Eye (tissue), 1 donor: ENCODE measurements around the gene KIF6.
A peak's percentile ranks its signal among the peaks of the same experiment; 100 is the strongest.

Experiments used
- DNase-seq: peaks from one replicate; pipeline ENCODE4 v3.0.0-alpha.2; 2015

Gene KIF6

GRCh38 chr6:39367700-39368099 lies 357.5 kb downstream of the KIF6 start:
- peak; percentile 54 for DNase-seq

GRCh38 chr6:39366931-39367618 lies 358.1 kb downstream of the KIF6 start:
- DNase-seq = peak; percentile 56

GRCh38 chr6:39365281-39366074 lies 359.7 kb downstream of the KIF6 start:
- no peak for DNase-seq

GRCh38 chr6:39363280-39363679 lies 361.9 kb downstream of the KIF6 start:
- no peak for DNase-seq

GRCh38 chr6:39362487-39362865 lies 362.7 kb downstream of the KIF6 start:
- DNase-seq = peak; percentile 57

- DNase-seq = peak; percentile 92
These were observed 363.3 kb downstream of the KIF6 start for GRCh38 chr6:39361657-39362486.

- DNase-seq = no peak
These were observed 364.8 kb downstream of the KIF6 start for GRCh38 chr6:39360378-39360777.

- DNase-seq = peak; percentile 75
These were observed 367.1 kb downstream of the KIF6 start for GRCh38 chr6:39357998-39358686.

GRCh38 chr6:39353698-39354315 lies 371.4 kb downstream of the KIF6 start:
- no peak for DNase-seq

GRCh38 chr6:39350723-39351505 lies 374.3 kb downstream of the KIF6 start:
- DNase-seq = no peak

GRCh38 chr6:39348740-39349139 lies 376.5 kb downstream of the KIF6 start:
- no peak for DNase-seq

- DNase-seq = peak; percentile 88
These were observed 377.2 kb downstream of the KIF6 start for GRCh38 chr6:39347906-39348585.

- no peak for DNase-seq
These were observed 378.0 kb downstream of the KIF6 start for GRCh38 chr6:39347206-39347605.

- DNase-seq = no peak
These were observed 380.4 kb downstream of the KIF6 start for GRCh38 chr6:39344821-39345280.

- DNase-seq = no peak
These were observed 381.8 kb downstream of the KIF6 start for GRCh38 chr6:39343396-39343870.

GRCh38 chr6:39342692-39343395 lies 382.4 kb downstream of the KIF6 start:
- DNase-seq = no peak

- no peak for DNase-seq
These were observed 383.3 kb downstream of the KIF6 start for GRCh38 chr6:39341937-39342336.

- no peak for DNase-seq
These were observed 383.9 kb downstream of the KIF6 start for GRCh38 chr6:39341352-39341751.

- DNase-seq = peak; percentile 69
These were observed 385.2 kb downstream of the KIF6 start for GRCh38 chr6:39339868-39340550.
